Retinal pigment epithelial cell (primary cell): ENCODE measurements around the gene KATNB1.

Experiments
- DNase-seq: peaks from one replicate; pipeline ENCODE4 v3.0.0-alpha.2; 2010; ENCODE audit warnings: low read depth
- H3K4me3 ChIP-seq: 2 replicates; pipeline ENCODE4 v1.5.1; 2011; ENCODE audit warnings: mild to moderate bottlenecking, low read length, control low read depth, moderate library complexity
- TF ChIP-seq, protein P1 (sequence below): conservative IDR thresholded peaks from 2 replicates; pipeline ENCODE4 v1.5.1; 2011; ENCODE audit warnings: low read depth, low read length, control low read depth, inconsistent platforms

KATNB1 gene

DNA sequence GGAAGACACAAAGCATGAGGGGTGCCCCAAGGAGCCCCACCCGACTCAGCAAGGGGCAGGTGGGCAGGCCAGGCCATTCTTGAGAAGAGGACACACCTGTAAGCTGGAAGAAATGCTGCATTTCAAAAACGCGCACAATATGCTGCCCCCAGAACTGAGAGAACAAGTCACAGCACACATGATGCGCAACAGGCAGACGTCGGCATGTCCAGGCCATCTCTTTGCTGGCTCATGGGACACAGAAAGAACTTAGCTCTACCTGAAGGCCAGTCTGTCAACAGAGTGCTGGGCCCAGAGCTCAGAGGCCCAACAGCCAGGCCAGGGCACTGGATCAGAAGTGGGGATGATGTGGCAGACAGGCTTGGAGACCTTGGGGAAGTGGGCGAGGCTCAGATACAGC, 48.8 kb downstream of the KATNB1 start:
- no peak overlapping the region for H3K4me3 ChIP-seq
- DNase-seq = no peak
- TF ChIP-seq, protein P1, sequence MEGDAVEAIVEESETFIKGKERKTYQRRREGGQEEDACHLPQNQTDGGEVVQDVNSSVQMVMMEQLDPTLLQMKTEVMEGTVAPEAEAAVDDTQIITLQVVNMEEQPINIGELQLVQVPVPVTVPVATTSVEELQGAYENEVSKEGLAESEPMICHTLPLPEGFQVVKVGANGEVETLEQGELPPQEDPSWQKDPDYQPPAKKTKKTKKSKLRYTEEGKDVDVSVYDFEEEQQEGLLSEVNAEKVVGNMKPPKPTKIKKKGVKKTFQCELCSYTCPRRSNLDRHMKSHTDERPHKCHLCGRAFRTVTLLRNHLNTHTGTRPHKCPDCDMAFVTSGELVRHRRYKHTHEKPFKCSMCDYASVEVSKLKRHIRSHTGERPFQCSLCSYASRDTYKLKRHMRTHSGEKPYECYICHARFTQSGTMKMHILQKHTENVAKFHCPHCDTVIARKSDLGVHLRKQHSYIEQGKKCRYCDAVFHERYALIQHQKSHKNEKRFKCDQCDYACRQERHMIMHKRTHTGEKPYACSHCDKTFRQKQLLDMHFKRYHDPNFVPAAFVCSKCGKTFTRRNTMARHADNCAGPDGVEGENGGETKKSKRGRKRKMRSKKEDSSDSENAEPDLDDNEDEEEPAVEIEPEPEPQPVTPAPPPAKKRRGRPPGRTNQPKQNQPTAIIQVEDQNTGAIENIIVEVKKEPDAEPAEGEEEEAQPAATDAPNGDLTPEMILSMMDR = no peak

DNA sequence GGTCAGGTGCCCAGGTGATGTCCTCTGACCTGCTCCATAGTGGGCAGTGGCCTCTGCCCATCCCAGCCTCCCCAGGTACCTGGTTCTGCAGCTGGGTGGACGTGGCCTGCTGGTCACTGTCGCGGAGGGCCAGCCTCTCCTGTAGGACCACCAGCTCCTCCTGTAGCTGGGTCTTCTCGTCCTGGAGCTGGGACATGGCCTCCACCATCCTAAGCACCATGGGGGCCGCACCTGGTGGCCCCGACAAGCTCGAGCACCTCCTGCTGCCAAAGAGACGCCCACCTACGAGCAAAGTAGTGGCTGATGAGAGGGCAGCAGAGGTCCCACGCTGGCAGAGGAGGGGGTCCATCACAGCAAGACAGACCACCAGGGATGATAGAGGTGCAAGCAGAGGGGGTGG, 49.8 kb downstream of the KATNB1 start:
- DNase-seq = no peak
- TF ChIP-seq, protein P1 = no peak
- no peak overlapping the region for H3K4me3 ChIP-seq

DNA sequence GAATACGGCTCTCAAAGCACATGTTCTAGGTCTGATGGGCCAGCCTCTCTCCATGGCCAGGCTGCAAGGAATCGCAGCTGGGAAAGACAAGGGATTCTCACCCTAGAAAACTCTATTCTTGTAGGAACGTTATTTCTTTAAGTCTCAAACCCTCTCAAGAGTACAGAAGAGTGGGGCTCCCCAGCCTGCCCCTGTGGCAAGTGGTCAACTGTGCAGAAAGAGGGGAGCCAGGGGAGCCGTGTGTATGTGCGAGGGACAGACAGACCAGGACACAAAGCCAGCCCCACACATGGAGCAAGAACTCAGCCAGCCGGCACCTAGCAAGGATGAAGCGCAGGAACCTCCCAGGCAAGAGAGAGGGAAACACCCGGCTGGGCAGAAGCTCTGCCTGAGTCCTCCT, 50.4 kb downstream of the KATNB1 start:
- H3K4me3 ChIP-seq = no peak overlapping the region
- no peak for DNase-seq
- TF ChIP-seq, protein P1 = no peak

DNA sequence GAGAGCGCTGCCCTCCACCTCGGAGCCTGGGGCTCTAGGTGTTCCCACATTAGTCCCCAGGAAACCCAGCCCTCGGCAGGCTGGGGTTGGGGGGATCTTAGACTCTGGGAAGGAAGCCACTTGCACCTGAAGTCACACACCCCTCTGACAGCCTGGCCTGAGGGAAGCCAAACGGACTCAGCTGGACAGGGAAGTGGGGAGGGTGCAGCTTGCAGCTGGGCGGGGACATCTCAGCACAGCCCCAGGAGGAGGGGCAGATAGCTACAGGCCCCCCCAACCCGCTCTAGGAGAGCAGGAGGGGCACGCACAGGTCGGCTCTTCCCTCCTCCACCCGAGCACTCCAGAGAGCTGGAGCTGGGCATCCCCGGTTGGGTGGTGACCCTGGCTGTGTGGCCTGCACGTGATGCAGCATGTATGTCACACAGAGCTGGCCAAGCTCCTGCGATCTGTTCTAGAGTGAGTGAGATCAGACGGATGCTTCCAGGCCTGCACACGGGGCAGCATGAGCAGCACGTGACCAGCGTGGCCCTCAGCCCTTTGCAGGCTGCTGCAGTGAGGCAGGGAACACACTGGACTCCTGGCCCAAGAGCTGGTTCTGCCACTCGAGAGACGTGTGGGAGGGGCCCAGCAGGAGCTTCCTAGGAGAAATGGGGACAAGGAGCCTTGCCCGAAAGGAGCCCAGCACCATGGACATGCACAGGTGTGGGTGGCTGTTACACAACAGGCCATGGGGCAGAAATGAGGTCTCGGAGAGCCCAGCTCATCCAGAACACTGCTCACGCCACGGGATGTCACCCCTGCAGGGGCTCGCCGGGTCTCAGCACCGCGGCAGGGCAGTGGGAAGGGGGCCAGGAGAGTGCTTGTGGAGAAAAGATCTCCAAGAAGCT, 51.3 kb downstream of the KATNB1 start:
- no peak for DNase-seq

DNA sequence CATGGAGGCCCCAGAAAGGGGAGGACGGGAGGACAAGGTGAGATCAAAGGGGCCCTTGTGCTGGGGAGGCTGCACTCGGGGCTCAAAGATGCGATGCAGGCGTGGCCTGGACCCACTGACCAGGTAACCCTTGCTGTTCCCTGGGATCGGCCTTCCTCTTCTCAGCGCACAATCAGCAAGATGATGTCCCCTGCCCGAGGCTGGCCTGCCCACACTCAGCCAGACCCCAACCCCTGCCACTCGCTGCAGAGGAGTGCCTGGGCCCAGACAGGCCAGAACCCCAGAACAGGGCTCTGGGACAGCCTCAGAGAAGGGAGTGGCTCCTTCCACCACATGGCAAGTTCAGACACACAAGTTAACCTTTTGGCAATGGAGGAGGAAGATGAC, 51.9 kb downstream of the KATNB1 start:
- TF ChIP-seq, protein P1 = no peak

More for the DNA sequence above, 51.3 kb downstream of the KATNB1 start:
- H3K4me3 ChIP-seq = no peak overlapping the region
- TF ChIP-seq, protein P1 = no peak

DNA sequence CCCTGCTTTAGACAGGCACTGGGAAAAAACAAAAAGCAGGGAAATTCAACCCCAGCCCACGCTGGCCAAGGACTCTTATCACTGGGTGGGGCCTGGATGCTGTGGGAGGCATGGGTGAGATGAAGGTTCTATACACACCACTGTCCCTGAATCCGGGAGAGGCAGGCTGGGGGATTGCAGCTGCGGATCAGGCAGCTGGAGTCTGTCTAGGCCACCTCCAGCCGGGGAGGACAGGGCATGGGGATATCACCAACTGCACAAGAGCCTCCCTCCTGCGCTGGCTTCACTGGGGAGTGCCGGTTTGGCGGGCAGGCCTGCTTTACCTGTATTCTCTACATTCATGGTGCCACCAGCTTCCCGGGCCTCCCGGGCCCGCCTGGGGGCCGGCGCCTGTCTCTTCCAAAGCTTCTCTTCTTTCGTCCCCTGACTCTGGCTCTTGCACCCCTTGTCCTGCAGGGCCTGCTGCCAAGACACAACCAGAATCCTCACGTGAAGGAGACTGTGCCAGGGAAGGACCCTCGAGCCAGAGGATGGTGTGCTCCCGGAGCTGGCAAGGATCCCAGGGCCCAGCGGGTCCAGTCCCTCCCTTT, 52.8 kb downstream of the KATNB1 start:
- DNase-seq = no peak
- TF ChIP-seq, protein P1 = no peak
- no peak overlapping the region for H3K4me3 ChIP-seq

More for the DNA sequence above, 51.9 kb downstream of the KATNB1 start:
- H3K4me3 ChIP-seq = no peak overlapping the region
- no peak for DNase-seq

DNA sequence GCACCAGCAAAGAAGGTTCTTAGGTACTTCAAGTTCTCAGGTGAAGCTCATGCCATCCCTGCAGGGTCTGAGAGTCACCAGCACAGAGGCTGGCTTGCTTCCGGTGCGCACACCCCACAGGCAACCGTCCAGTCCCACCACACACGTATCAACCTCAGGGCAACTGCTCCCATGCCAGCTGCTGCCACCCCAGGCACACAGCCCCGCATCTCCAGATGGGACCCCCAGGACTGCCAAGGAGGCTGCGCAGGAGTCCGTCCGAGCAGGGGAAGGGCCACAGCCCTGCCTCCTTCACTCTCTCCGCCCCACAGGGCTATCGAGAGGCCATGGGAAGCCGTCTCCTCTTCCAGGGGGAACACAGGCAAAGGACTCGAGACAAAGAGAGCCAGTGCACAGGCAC, 53.4 kb downstream of the KATNB1 start:
- H3K4me3 ChIP-seq = no peak overlapping the region
- DNase-seq = no peak
- TF ChIP-seq, protein P1 = no peak
